Measurements from ENCODE around the gene SRXN1. TPM values are rescaled to one million over a fixed set of nuclear protein-coding genes. Genes with fewer than 3 reads are reported as not detected.

Gene SRXN1
- total RNA-seq, 1 donor from 2014 or later, result 12.6 TPM

DNA sequence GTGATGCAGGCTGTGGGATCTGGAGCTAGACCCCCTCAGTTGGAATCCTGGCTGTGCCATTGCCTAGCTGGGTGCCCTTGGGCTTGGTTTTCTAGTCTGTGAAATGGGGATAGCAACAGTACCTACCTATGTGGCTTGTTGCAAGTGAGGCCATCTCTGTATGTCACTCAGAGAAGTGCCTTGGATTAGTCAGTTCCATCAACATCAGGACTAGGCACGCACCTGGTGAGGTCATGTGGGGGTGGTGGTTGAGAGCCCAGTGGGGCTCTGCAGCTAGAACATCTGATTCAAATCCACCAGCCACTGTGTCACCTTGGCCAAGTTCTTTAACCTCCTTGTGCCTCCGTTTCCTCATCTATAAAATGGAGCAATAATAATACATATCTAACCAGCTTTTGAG, 55.4 kb downstream of the SRXN1 start:
- Mint-ChIP-seq H3K4me3 (no peak overlapping the region), H3K27me3 (ENCODE audit: low read depth) (no peaks in the 10 kb centered on the region), H3K27ac (ENCODE audit: unreplicated experiment) (no peak overlapping the region), H3K36me3 (ENCODE audit: low read depth) (no peaks in the 10 kb centered on the region), H3K4me1 (no peaks in the 10 kb centered on the region), H3K9me3 (no peaks in the 10 kb centered on the region)
- DNase-seq (ENCODE audit: low read depth, low spot score), result no peak
- TF ChIP-seq, protein P1, sequence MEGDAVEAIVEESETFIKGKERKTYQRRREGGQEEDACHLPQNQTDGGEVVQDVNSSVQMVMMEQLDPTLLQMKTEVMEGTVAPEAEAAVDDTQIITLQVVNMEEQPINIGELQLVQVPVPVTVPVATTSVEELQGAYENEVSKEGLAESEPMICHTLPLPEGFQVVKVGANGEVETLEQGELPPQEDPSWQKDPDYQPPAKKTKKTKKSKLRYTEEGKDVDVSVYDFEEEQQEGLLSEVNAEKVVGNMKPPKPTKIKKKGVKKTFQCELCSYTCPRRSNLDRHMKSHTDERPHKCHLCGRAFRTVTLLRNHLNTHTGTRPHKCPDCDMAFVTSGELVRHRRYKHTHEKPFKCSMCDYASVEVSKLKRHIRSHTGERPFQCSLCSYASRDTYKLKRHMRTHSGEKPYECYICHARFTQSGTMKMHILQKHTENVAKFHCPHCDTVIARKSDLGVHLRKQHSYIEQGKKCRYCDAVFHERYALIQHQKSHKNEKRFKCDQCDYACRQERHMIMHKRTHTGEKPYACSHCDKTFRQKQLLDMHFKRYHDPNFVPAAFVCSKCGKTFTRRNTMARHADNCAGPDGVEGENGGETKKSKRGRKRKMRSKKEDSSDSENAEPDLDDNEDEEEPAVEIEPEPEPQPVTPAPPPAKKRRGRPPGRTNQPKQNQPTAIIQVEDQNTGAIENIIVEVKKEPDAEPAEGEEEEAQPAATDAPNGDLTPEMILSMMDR (conservative IDR thresholded peaks at IDR 0.05), result no peak

Other genes with a start within 250 kb of the SRXN1 start
- 62.4 and 65.2 TPM in 2 replicates for gene RBCK1, start 244.9 kb downstream of the SRXN1 start, total RNA-seq
- 30.4 and 33.3 TPM in 2 replicates for gene TBC1D20, start 190.7 kb downstream of the SRXN1 start, total RNA-seq
- 207 and 227 TPM in 2 replicates for gene CSNK2A1, start 109.4 kb downstream of the SRXN1 start, total RNA-seq
- 0.32 and 0.61 TPM in 2 replicates for gene TCF15, start 42.9 kb downstream of the SRXN1 start, total RNA-seq
- 3.7 and 4.1 TPM in 2 replicates for gene SCRT2, start 22.6 kb upstream of the SRXN1 start, total RNA-seq
- not detected in 2 replicates for gene SLC52A3, start 115.3 kb upstream of the SRXN1 start, total RNA-seq
- 16.8 and 17.4 TPM in 2 replicates for gene FAM110A, start 180.5 kb upstream of the SRXN1 start, total RNA-seq